ENCODE measurements around the gene SRM.

SRM gene

DNA sequence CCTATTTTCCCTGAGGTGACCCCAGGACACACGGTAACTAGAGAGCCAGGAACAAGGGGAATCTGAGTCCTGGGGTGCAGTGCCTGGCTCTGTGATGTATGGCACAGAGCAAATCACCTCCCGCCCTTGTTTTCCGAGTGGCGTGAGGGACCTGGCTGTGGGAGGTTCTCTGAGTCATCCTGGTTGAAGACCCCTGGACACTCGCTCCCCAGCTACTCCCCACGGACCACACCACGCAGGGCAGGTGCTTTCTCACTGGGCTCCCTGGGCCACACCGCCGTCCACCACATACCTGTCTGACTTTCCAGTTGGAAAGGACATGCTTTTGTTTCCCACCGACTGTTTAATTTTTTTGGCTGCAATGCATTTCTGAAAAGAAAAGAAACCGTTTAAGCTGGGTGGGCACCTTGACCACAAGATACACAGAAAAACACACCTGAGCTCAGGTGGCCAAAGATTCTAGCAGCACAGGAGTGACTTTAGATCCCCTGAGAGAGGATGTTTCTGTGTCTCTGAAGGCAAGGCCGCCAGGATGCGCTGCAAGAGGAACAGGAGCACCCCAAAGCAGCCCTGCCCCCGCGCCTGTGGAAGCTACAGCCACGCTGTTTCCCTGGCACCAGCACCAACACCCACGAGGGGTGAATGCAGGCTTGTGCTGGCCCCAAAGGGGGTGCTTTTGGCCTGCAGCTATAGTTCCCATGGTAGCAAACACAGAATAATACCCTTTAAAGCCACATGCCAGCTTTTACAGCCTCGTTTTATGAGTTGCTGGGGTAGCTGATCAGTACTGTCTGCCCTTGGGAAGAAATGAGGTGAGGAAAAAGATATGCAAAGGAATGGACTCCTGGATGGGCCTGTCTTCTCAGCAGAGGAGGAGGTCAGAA lies 8.1 kb upstream of the SRM start:
- Histone ChIP-seq H3K27ac (ENCODE audit: low read depth, low read length, poor library complexity, severe bottlenecking) (no peak overlapping the region), H3K4me3 (ENCODE audit: low read depth, low read length, poor library complexity, severe bottlenecking) (no peak overlapping the region), H3K9me2 (ENCODE audit: low read depth, low read length) (no peaks in the 10 kb centered on the region), H2AFZ (ENCODE audit: low read length) (no peak overlapping the region), H4K20me1 (ENCODE audit: insufficient read depth, low read length) (no peaks in the 10 kb centered on the region), H3K9me3 (ENCODE audit: low read length) (no peaks in the 10 kb centered on the region), H3K4me1 (ENCODE audit: insufficient read depth, low read length, severe bottlenecking) (peaks cover 11% of the 10 kb centered on the region), H3K79me2 (ENCODE audit: insufficient read depth, low read length) (no peaks in the 10 kb centered on the region), H3K27me3 (ENCODE audit: insufficient read depth, low read length) (no peaks in the 10 kb centered on the region), H3K9ac (ENCODE audit: low read length) (no peak overlapping the region), H3F3A (ENCODE audit: insufficient read depth, low read length) (no peaks in the 10 kb centered on the region), H3K36me3 (ENCODE audit: insufficient read depth, low read length) (peaks cover 84% of the 10 kb centered on the region), H3K4me2 (ENCODE audit: low read length) (no peak overlapping the region)
- TF ChIP-seq, protein P1, sequence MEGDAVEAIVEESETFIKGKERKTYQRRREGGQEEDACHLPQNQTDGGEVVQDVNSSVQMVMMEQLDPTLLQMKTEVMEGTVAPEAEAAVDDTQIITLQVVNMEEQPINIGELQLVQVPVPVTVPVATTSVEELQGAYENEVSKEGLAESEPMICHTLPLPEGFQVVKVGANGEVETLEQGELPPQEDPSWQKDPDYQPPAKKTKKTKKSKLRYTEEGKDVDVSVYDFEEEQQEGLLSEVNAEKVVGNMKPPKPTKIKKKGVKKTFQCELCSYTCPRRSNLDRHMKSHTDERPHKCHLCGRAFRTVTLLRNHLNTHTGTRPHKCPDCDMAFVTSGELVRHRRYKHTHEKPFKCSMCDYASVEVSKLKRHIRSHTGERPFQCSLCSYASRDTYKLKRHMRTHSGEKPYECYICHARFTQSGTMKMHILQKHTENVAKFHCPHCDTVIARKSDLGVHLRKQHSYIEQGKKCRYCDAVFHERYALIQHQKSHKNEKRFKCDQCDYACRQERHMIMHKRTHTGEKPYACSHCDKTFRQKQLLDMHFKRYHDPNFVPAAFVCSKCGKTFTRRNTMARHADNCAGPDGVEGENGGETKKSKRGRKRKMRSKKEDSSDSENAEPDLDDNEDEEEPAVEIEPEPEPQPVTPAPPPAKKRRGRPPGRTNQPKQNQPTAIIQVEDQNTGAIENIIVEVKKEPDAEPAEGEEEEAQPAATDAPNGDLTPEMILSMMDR (IDR thresholded peaks at IDR 0.05; ENCODE audit: low read length): no peak
- no peak for TF ChIP-seq EZH2 (IDR thresholded peaks at IDR 0.05; ENCODE audit: borderline replicate concordance, low read length)

DNA sequence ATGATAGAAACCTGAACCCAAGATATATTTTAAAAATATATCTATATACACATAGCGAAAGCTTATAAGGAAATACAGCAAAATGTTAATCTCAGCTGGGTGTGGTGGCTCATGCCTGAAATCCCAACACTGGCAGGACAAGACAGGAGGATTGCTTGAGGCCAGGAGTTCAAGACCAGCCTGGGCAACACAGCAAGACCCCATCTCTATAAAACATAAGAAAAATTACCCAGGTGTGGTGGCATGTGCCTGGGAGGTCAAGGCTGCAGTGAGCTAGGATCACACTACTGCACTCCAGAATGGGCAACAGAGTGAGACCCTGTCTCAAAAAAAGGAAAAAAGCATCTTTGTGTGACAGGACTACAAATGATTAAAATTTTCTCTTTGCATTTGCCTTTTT lies 6.0 kb upstream of the SRM start:
- Histone ChIP-seq H3K4me3 (ENCODE audit: low read depth, low read length, poor library complexity, severe bottlenecking) (no peak overlapping the region), H3K79me2 (ENCODE audit: insufficient read depth, low read length) (peaks cover 2% of the 10 kb centered on the region; the same call in 1 of the 2 replicates), H3K4me2 (ENCODE audit: low read length) (no peak overlapping the region), H3K27ac (ENCODE audit: low read depth, low read length, poor library complexity, severe bottlenecking) (no peak overlapping the region), H2AFZ (ENCODE audit: low read length) (no peak overlapping the region), H3F3A (ENCODE audit: insufficient read depth, low read length) (no peaks in the 10 kb centered on the region), H3K9me2 (ENCODE audit: low read depth, low read length) (no peaks in the 10 kb centered on the region), H3K36me3 (ENCODE audit: insufficient read depth, low read length) (peaks cover 66% of the 10 kb centered on the region), H3K4me1 (ENCODE audit: insufficient read depth, low read length, severe bottlenecking) (peaks cover 10% of the 10 kb centered on the region), H3K9ac (ENCODE audit: low read length) (no peak overlapping the region), H3K9me3 (ENCODE audit: low read length) (no peaks in the 10 kb centered on the region), H3K27me3 (ENCODE audit: insufficient read depth, low read length) (no peaks in the 10 kb centered on the region), H4K20me1 (ENCODE audit: insufficient read depth, low read length) (no peaks in the 10 kb centered on the region)
- no peak for TF ChIP-seq EZH2 (IDR thresholded peaks at IDR 0.05; ENCODE audit: borderline replicate concordance, low read length)
- TF ChIP-seq, protein P1 (IDR thresholded peaks at IDR 0.05; ENCODE audit: low read length): no peak

DNA sequence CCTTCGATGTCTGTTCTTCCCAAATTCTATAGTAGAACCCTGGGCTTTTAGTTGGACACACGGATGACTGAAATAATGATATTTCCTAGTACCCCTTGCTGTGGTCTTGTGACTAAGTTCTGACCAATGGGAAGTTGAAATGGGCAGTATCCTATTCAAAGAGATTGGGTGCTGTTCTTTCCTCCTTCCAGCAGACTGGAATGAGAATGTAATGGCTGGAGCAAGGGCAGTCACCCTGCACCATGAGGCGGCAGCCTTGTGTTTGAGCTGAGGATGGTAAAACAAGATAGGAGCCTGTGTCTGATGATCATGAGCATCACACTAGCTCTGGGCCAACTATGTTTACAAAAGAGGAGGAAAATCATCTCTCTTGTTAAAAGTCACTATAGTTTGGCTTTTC lies 5.1 kb upstream of the SRM start:
- no peaks in the 10 kb centered on the region for H3K9me3 ChIP-seq (ENCODE audit: low read length)
- H3K27ac ChIP-seq (ENCODE audit: low read depth, low read length, poor library complexity, severe bottlenecking): no peak overlapping the region
- H3K79me2 ChIP-seq (ENCODE audit: insufficient read depth, low read length): peaks cover 6% of the 10 kb centered on the region; the same call in 1 of the 2 replicates
- no peaks in the 10 kb centered on the region for H3F3A ChIP-seq (ENCODE audit: insufficient read depth, low read length)
- no peak overlapping the region for H3K9ac ChIP-seq (ENCODE audit: low read length)
- no peak overlapping the region for H3K4me3 ChIP-seq (ENCODE audit: low read depth, low read length, poor library complexity, severe bottlenecking)
- no peak overlapping the region for H2AFZ ChIP-seq (ENCODE audit: low read length)
- TF ChIP-seq EZH2 (IDR thresholded peaks at IDR 0.05; ENCODE audit: borderline replicate concordance, low read length): no peak
- H3K4me2 ChIP-seq (ENCODE audit: low read length): no peak overlapping the region
- no peaks in the 10 kb centered on the region for H3K9me2 ChIP-seq (ENCODE audit: low read depth, low read length)
- peaks cover 59% of the 10 kb centered on the region for H3K36me3 ChIP-seq (ENCODE audit: insufficient read depth, low read length)
- no peaks in the 10 kb centered on the region for H4K20me1 ChIP-seq (ENCODE audit: insufficient read depth, low read length)
- no peaks in the 10 kb centered on the region for H3K27me3 ChIP-seq (ENCODE audit: insufficient read depth, low read length)
- H3K4me1 ChIP-seq (ENCODE audit: insufficient read depth, low read length, severe bottlenecking): peaks cover 13% of the 10 kb centered on the region
